NCI-H446 (cell line): Measurements from ENCODE around the gene MLXIPL.
A peak's percentile ranks its signal among the peaks of the same experiment; 100 is the strongest.
"Not testable (repeated sequence)": the region's sequence is repeated elsewhere in the genome, so short reads cannot be mapped to it uniquely, and the experiment has no call there.

ENCODE experiments used
- DNase-seq, 2 experiments: peaks; one replicate each; lab custom pipeline; 2025; lab: John Stamatoyannopoulos, UW

The MLXIPL gene

DNA sequence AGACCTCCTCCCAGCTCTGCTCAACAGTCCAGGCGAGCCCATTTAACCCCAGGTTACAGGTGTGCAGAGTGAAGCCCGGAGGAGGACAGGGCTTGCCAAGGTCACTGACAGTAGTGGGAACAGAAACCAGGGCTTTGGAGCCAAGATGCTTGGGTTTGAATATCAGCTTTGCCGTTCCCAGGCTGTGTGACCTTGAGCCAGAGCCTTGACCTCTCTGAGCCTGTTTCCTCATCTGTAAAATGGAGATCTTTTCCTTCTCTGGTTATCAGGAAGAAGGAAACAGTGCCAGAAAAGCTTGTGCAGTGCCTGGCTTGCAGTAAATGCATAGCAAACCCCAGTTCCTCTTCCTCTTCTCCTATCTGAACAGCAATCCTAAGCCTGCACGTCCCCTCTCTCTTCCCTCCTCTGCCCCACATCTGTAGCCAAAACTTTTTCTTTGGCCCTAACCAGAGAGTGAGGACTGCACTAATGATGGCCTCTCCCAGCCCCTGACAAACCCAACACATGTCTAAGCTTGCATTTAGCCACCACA, 21.4 kb upstream of the MLXIPL start:
- DNase-seq: no peak

- no peak for DNase-seq
Observed at GRCh38 chr7:73644688-73645286, 20.5 kb upstream of the MLXIPL start.

- no peak for DNase-seq
Observed at GRCh38 chr7:73642834-73643233, 18.5 kb upstream of the MLXIPL start.

- DNase-seq: no peak
Observed at GRCh38 chr7:73638911-73639310, 14.6 kb upstream of the MLXIPL start.

DNA sequence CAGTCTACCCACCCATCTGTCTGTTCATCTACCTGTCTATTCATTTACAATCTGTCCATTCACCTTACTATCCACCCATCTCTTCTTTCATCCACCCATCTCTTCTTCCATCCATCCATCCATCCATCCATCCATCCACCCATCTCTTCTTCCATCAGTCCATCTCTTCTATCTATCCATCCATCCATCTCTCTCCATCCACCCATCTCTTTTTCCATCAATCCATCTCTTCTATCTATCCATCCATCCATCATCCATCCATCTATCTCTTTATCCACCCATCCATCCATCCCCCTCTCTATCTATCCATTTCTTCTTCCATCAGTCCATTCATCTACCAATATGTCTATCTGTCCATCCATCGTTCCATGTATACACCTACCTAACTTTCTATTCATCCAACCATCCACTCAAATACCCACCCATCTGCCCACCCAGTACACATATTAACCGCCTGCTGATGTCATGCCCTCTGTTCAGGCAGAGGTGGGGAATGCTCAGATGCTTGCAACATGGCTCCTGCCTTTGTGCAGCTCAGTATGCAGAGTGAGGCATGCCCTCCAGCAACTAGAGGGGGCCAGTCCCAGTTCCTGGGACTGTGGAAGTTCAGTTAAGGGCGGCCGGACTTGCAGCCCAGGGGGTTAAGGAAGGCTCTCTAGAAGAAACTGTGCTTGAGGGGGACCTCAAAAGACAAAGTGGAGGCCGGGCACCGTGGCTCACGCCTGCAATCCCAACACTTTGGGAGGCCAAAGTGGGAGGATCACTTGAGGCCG, 11.3 kb upstream of the MLXIPL start:
- DNase-seq: no peak

DNA sequence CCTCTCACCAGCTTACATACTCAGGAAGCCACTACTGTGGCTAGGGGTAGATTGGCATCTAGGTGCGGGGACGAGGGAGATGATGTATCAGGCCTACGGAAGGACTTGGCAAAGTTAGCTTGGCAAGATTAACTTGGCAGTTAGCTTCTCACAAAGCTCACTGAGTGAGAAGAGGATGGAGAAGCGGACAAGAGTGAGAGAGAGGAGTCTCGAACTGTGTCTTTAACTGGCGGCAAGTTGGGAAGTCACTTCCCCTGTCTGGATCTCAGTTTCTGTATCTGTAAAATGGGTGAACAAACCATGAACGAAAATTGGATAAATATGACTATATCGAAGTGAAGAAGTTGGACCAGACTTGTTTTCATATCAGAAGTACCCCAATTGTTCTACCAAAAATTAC, 9.5 kb upstream of the MLXIPL start:
- no peak for DNase-seq

DNA sequence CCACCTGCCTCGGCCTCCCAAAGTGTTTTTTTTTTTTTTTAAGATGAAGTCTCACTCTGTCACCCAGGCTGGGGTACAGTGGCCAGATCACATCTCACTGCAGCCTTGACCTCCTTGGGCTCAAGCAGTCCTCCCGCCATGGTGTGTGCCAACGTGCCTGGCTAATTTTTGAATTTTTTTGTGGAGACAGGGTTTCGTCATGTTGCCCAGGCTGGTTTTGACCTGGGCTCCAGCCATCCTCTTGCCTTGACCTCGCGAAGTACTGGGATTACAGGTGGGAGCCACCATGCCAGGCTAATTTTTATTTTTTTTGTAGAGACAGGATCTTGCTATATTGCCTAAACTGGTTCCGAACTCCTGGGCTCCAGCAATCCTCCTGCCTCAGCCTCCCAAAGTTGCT, 9.0 kb upstream of the MLXIPL start:
- DNase-seq: no peak

- no peak for DNase-seq
Observed at GRCh38 chr7:73631558-73631957, 7.2 kb upstream of the MLXIPL start.

GRCh38 chr7:73628504-73628903, 4.2 kb upstream of the MLXIPL start:
- DNase-seq: no peak

- peak in 1 of 2 experiments; percentile 50 for DNase-seq
Observed at GRCh38 chr7:73626814-73627213, 2.5 kb upstream of the MLXIPL start.

GRCh38 chr7:73625276-73625675, 954 bp upstream of the MLXIPL start:
- no peak for DNase-seq

GRCh38 chr7:73624669-73625001, 313 bp upstream of the MLXIPL start:
- DNase-seq: no peak

- no peak for DNase-seq
Observed at GRCh38 chr7:73622909-73623797, 1.2 kb downstream of the MLXIPL start.

DNA sequence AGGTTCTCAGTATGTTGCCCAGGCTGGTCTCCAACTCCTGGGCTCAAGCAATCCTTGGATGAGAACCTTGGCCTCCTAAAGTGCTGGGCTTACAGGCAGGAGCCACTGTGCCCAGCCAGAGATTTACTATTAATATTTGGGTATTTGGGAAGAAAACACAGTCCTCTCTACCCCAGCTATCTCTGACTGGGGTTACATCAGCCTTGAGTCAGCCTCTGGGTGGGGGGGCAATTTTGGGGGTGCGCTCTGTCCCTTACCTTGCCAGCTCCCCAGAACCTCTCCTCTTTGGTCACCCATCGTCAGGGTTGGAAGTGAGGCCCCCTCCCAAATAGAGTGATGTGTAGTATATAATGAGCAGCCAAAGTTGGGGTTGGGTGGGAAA, 1.8 kb downstream of the MLXIPL start:
- no peak for DNase-seq

DNA sequence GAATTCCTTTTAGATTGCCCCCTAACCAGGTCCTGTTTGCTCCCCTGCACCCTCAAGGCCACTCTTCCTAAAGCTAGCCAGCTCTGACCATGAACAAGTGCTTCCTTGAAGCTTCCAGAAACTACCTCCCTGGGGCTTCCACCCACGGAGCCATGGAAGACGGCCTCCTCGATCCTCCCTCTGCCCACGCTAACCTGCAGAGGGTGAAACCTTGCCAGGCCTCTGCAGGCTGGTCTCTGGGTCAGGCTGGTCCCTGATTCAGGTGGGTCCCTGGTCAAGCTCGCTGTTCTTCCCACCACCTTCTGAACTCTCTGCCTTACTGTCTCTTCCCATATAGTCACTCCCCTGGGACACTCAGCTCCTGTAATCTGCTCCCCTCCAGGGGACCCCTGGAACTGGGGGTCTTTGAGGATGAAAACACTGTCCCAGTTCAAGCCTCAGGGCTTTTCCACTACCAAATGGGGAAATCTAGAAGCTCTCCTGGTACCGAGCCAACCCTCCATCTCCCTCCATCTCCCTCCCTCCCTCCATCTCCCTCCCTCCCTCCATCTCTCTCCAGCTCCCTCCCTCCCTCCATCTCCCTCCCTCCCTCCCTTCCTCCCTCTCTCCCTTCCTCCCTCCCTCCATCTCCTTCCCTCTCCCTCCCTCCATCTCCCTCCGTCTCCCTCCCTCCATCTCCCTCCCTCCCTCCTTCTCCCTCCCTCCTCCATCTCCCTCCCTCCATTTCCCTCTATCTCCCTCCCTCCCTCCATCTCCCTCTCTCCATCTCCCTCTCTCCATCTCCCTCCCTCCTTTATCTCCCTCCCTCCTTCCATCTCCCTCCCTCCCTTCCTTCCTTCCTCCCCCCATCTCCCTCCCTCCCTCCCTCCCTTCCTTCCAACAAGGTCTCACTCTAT, 2.9 kb downstream of the MLXIPL start:
- no peak for DNase-seq

- DNase-seq: not testable (repeated sequence)
Observed at GRCh38 chr7:73619394-73619793, 4.9 kb downstream of the MLXIPL start.

- DNase-seq: no peak
Observed at GRCh38 chr7:73618538-73618937, 5.8 kb downstream of the MLXIPL start.

DNA sequence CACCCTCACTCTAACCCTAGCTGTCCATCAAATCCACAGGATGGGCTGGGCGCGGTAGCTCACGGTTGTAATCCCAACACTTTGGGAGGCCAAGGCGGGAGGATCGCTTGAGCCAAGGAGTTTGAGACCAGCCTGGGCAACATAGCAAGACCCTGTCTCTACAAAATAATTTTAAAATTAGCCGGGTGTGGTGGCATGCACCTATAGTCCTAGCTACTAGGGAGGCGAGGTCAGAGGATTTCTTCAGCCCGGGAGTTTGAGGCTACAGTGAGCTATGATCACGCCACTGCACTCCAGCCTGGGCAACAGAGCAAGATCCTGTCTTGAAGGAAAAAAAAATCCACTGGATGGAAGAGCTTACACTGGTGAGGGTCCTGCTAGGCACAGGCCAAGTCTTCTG, 6.8 kb downstream of the MLXIPL start:
- not testable (repeated sequence) for DNase-seq

- DNase-seq: peak in 1 of 2 experiments; percentile 32
Observed at GRCh38 chr7:73615886-73616285, 8.4 kb downstream of the MLXIPL start.

DNA sequence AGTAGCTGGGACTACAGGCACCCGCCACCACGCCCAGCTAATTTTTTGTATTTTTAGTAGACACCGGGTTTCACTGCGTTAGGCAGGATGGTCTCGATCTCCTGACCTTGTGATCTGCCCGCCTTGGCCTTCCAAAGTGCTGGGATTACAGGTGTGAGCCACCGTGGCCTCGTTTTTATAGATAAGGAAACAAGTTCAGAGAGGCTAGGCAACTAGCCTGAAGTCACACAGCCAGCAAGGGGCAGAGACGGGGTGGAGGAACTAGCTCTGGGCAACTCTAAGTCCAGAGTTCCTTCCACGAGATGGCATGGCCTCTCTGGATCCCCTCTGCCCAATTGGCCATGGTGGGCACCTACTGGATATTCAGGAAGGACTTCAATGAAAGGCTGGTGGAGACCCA, 9.4 kb downstream of the MLXIPL start:
- not testable (repeated sequence) for DNase-seq

DNA sequence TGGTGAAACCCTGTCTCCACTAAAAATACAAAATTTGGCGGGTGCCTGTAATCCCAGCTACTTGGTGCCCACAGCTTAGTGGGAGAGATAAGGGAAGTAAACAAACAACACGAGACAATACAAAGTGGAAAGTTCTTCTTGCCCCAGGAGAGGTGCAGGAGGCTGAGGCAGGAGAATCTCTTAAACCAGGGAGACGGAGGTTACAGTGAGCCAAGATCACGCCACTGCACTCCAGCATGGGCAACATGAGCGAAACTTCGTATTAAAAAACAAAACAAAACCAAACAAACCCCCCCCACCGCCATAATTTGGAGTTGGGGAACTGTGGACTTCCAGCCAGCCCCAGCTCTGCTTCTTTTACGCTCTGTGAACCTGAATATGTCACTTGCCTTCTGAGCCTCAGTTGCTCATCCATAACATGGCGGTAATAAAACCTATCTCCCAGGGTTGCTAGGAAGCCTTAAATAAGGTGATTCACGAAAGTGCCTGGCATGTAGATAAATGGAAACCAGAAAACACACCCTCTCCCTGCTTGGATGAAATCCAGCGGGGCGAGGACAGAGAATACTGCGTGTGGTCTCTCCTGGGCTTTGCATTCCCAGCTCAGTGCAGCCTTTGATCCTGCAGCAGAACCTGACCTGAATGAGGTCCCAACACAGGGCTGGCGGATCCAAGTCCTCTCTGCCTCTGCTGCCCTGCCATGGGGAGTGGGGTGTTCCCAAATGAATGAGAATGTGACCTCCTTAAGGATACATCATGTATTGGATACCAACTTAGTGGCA, 10.2 kb downstream of the MLXIPL start:
- DNase-seq: no peak
